BJ (cell line): ENCODE results near the gene TBL1X. TPM values are rescaled to one million over a fixed set of nuclear protein-coding genes. Genes with fewer than 3 reads are reported as not detected.

Experiments used
- CTCF ChIA-PET: fragments of 350-600 bp; formaldehyde crosslinking; extraction: SDS; loops from one replicate; lab custom pipeline; 2021; ENCODE audit warnings: antibody characterized with exemption, inconsistent platforms; lab: Yijun Ruan, JAX
- POLR2A ChIA-PET: fragments of 300-600 bp; sonication (Branson Sonifier 250); formaldehyde crosslinking; extraction: SDS; loops from one replicate; lab custom pipeline; 2021; ENCODE audit warnings: antibody characterized with exemption; lab: Charles Lee
- DNase-seq: peaks from one replicate; pipeline ENCODE4 v3.0.0-alpha.2; 2011; ENCODE audit warnings: low read depth
- H3K27me3 ChIP-seq: 2 replicates; pipeline ENCODE4 v1.6.0; 2011; ENCODE audit warnings: low read length; ENCODE audit not compliant: control insufficient read depth, insufficient read depth
- H3K36me3 ChIP-seq: 2 replicates; pipeline ENCODE4 v1.5.1; 2011; ENCODE audit warnings: low read length; ENCODE audit not compliant: control insufficient read depth, insufficient read depth
- H3K4me3 ChIP-seq: 2 replicates; pipeline ENCODE4 v1.5.1; 2011; ENCODE audit warnings: low read depth, mild to moderate bottlenecking, control low read depth, low read length
- CTCF ChIP-seq: IDR thresholded peaks from 2 replicates; pipeline ENCODE4 v1.5.1; 2011; ENCODE audit warnings: low read depth, mild to moderate bottlenecking, control low read depth, inconsistent platforms, low read length, moderate library complexity; ENCODE audit not compliant: insufficient read depth
- polyA plus RNA-seq: library from polyadenylated mRNA; depleted of rRNA; stranded (reverse); fragments of >200 nt; gene quantifications from 2 replicates; pipeline ENCODE4 v1.2.3, GENCODE V29; 2011

The TBL1X gene
- polyA plus RNA-seq, 1 experiment, result 13.2 TPM

- H3K27me3 ChIP-seq, result no peaks in the 10 kb centered on the region
- no peak for TF ChIP-seq CTCF
- CTCF ChIA-PET, result no interaction called here
- no peak overlapping the region for H3K4me3 ChIP-seq
- POLR2A ChIA-PET, result no interaction called here
- no peak for DNase-seq
- H3K36me3 ChIP-seq, result no peaks in the 10 kb centered on the region
Observed at GRCh38 chrX:9626379-9626778, 161.5 kb downstream of the TBL1X start.

GRCh38 chrX:9627922-9628321 is 163.1 kb downstream of the TBL1X start:
- CTCF ChIA-PET, result no interaction called here
- no peak for DNase-seq
- Histone ChIP-seq H3K27me3 (no peaks in the 10 kb centered on the region), H3K4me3 (no peak overlapping the region), H3K36me3 (no peaks in the 10 kb centered on the region)
- POLR2A ChIA-PET, result no interaction called here
- TF ChIP-seq CTCF, result no peak

- DNase-seq, result no peak
Observed at GRCh38 chrX:9628779-9629493, 164.1 kb downstream of the TBL1X start.

GRCh38 chrX:9634551-9634950 is 169.7 kb downstream of the TBL1X start:
- Histone ChIP-seq H3K36me3 (no peaks in the 10 kb centered on the region), H3K4me3 (no peak overlapping the region), H3K27me3 (no peaks in the 10 kb centered on the region)
- POLR2A ChIA-PET, result no interaction called here
- CTCF ChIA-PET, result interaction anchor here (1.3 kb wide), 1 partner anchor 25 kb away, joined by 3 read pairs; no protein-coding TSS in a partner anchor
- TF ChIP-seq CTCF, result no peak
- no peak for DNase-seq

More at GRCh38 chrX:9628779-9629493, 164.1 kb downstream of the TBL1X start:
- no peaks in the 10 kb centered on the region for H3K36me3 ChIP-seq
- no peaks in the 10 kb centered on the region for H3K27me3 ChIP-seq
- CTCF ChIA-PET, result no interaction called here
- TF ChIP-seq CTCF, result no peak
- POLR2A ChIA-PET, result no interaction called here
- H3K4me3 ChIP-seq, result no peak overlapping the region

GRCh38 chrX:9635368-9635767 is 170.5 kb downstream of the TBL1X start:
- CTCF ChIA-PET, result no interaction called here
- DNase-seq, result no peak
- no peak for TF ChIP-seq CTCF
- H3K27me3 ChIP-seq, result no peaks in the 10 kb centered on the region
- POLR2A ChIA-PET, result no interaction called here
- no peak overlapping the region for H3K4me3 ChIP-seq
- H3K36me3 ChIP-seq, result no peaks in the 10 kb centered on the region
